MG63 (cell line): Measurements from ENCODE around the gene MICU1. TPM values are rescaled to one million over a fixed set of nuclear protein-coding genes. Genes with fewer than 3 reads are reported as not detected.
"Not testable (repeated sequence)": the region's sequence is repeated elsewhere in the genome, so short reads cannot be mapped to it uniquely, and the experiment has no call there.

ENCODE experiments used
- DNase-seq: peaks from one replicate; pipeline ENCODE4 v3.0.0-alpha.2; 2020
- H3K27me3 ChIP-seq: fragments of 250-450 bp; sonication (Bioruptor Pico); 2 replicates; pipeline ENCODE4 v1.5.1; 2020; ENCODE audit warnings: mild to moderate bottlenecking, moderate library complexity
- H3K36me3 ChIP-seq: fragments of 250-450 bp; sonication (Bioruptor Pico); 2 replicates; pipeline ENCODE4 v1.5.1; 2020; ENCODE audit warnings: mild to moderate bottlenecking, moderate library complexity
- H3K4me3 ChIP-seq: fragments of 250-450 bp; sonication (Bioruptor Pico); 2 replicates; pipeline ENCODE4 v1.5.1; 2020; ENCODE audit warnings: mild to moderate bottlenecking, moderate library complexity
- H3K9me3 ChIP-seq: fragments of 250-450 bp; sonication (Bioruptor Pico); 2 replicates; pipeline ENCODE4 v1.5.1; 2020; ENCODE audit warnings: mild to moderate bottlenecking, moderate library complexity
- total RNA-seq: library from RNA; depleted of rRNA; stranded (reverse); fragments of >200 nt; shearing (Covaris generic); gene quantifications from 2 replicates; pipeline ENCODE4 v1.2.3, GENCODE V29; 2014; ENCODE audit warnings: low replicate concordance

The MICU1 gene
- total RNA-seq, 1 experiment from 2014 or later: 35.1 TPM

DNA sequence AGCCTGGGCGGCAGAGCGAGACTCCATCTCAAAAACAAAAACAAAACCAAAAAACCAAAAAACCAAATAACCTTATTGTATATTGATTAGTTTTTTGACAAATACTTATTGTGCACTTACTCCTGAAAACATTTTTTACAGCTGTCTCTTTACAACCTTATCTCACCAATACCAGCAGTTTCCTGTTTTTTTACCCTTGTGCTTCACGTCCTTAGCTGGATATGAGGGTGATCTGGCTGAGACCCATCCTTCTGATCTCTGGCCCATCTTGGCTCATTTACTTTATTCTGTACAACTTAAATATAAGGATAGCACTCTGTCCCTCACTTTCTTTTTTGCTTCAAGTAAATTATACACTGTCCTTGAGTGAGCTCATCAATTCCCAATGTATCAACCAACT is 166.6 kb downstream of the MICU1 start:
- Histone ChIP-seq H3K4me3 (no peak overlapping the region), H3K36me3 (no peaks in the 10 kb centered on the region), H3K27me3 (no peaks in the 10 kb centered on the region), H3K9me3 (no peaks in the 10 kb centered on the region)
- no peak for DNase-seq

- no peak for DNase-seq
- Histone ChIP-seq H3K9me3 (no peaks in the 10 kb centered on the region), H3K36me3 (no peaks in the 10 kb centered on the region), H3K27me3 (no peaks in the 10 kb centered on the region), H3K4me3 (no peak overlapping the region)
Measured at GRCh38 chr10:72455889-72456595, 169.8 kb downstream of the MICU1 start.

DNA sequence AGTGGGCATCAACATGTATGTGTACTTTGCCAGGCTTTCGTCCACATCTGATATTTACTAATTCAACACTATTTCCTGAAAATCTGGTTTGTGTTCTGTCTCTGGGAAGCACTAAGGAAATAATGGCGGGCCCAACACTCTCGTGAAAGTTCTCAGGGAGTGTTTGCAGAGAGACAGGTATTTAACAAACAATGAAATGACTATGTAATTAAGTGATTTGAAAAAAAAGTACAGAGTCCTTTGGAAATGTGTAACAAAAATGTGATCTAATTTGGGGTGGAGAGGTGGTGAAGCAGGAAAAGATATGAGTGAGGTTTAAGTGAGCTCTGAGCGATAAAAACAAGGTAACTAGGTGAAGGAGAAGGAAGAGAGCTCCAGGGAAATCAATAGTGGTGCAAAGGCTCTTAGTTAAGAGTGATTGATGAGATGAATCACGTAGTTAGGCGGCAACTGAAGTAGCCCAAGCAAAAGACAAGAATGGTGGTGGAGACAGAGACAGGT is 175.9 kb downstream of the MICU1 start:
- DNase-seq: no peak
- Histone ChIP-seq H3K9me3 (no peaks in the 10 kb centered on the region), H3K27me3 (no peaks in the 10 kb centered on the region), H3K36me3 (no peaks in the 10 kb centered on the region), H3K4me3 (no peak overlapping the region)

DNA sequence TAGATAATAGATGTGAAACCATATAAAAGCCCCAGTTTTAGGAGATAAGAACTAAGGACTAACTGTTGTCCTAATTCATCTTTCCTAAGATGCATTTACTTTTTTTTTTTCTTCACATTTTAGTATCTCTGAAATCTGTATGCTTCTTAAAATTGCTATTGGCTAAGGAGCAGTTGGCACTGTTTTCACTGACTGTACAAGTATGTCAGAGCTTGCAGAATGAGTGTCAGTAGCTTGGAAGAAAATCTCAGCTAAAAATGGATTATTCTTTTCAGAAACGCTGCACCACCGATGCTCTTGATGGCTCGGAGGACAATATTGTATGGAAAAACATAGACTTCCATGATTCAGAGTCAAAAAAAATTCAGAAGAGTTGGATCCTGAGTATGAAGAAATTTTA is 180.0 kb downstream of the MICU1 start:
- no peaks in the 10 kb centered on the region for H3K36me3 ChIP-seq
- no peaks in the 10 kb centered on the region for H3K27me3 ChIP-seq
- H3K9me3 ChIP-seq: no peaks in the 10 kb centered on the region
- H3K4me3 ChIP-seq: no peak overlapping the region
- no peak for DNase-seq

- not testable (repeated sequence) for H3K9me3 ChIP-seq, H3K27me3 ChIP-seq, H3K4me3 ChIP-seq, H3K36me3 ChIP-seq, DNase-seq
Measured at GRCh38 chr10:72442969-72443368, 182.9 kb downstream of the MICU1 start.

- Histone ChIP-seq H3K9me3 (no peaks in the 10 kb centered on the region), H3K36me3 (no peaks in the 10 kb centered on the region), H3K27me3 (no peaks in the 10 kb centered on the region), H3K4me3 (no peak overlapping the region)
- DNase-seq: no peak
Measured at GRCh38 chr10:72435570-72435969, 190.3 kb downstream of the MICU1 start.

DNA sequence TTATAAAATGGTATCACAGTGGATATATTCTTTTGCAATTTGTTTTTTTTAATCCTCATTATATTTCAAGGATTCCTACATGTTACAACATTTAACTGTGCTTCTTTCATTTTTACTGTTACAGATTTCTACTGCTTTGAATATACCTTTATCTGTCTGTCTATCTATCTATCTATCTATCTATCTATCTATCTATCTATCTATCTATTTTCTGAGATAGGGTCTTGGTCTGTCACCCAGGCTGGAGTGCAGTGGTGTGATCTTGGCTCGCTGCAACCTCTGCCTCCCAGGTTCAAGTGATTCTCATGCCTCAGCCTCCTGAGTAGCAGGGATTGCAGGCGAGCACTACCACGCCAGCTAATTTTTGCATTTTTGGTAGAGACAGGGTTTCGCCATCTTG is 194.9 kb downstream of the MICU1 start:
- H3K4me3 ChIP-seq, H3K36me3 ChIP-seq, H3K9me3 ChIP-seq, H3K27me3 ChIP-seq, DNase-seq: not testable (repeated sequence)

- Histone ChIP-seq H3K4me3 (no peak overlapping the region), H3K27me3 (no peaks in the 10 kb centered on the region), H3K9me3 (no peaks in the 10 kb centered on the region), H3K36me3 (no peaks in the 10 kb centered on the region)
- no peak for DNase-seq
Measured at GRCh38 chr10:72429931-72430330, 195.9 kb downstream of the MICU1 start.

GRCh38 chr10:72426986-72427385 is 198.9 kb downstream of the MICU1 start:
- H3K27me3 ChIP-seq: no peaks in the 10 kb centered on the region
- DNase-seq: no peak

DNA sequence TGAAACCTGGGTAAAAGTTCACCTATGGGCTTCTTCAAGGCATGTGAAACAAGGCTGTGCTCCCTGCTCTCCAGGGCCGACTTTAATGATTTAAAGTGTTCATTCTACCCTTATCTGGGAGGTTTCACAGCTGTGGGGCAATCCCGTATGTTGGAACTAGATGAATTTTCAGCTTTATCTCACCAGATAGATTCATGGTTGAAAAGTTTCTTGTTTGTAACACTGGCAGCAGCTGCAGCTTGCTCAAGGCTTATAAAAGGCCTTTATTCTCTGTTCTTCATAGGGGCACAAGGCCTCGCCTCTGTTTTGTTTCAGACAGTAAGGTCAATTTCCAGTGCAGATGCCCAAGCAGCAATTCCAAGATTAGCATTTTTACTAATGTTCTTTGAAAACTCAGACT is 200.7 kb downstream of the MICU1 start:
- Histone ChIP-seq H3K36me3 (peaks cover 3% of the 10 kb centered on the region; the same call in 1 of the 2 replicates), H3K27me3 (no peaks in the 10 kb centered on the region), H3K4me3 (no peak overlapping the region), H3K9me3 (no peaks in the 10 kb centered on the region)
- no peak for DNase-seq

More at GRCh38 chr10:72426986-72427385, 198.9 kb downstream of the MICU1 start:
- Histone ChIP-seq H3K4me3 (no peak overlapping the region), H3K9me3 (no peaks in the 10 kb centered on the region), H3K36me3 (peaks cover under 1% of the 10 kb centered on the region; the same call in 1 of the 2 replicates)

- H3K9me3 ChIP-seq: no peaks in the 10 kb centered on the region
- peaks cover 3% of the 10 kb centered on the region; the same call in 1 of the 2 replicates for H3K36me3 ChIP-seq
- H3K27me3 ChIP-seq: no peaks in the 10 kb centered on the region
- no peak overlapping the region for H3K4me3 ChIP-seq
- no peak for DNase-seq
Measured at GRCh38 chr10:72424561-72424960, 201.3 kb downstream of the MICU1 start.

GRCh38 chr10:72423426-72423825 is 202.5 kb downstream of the MICU1 start:
- DNase-seq: no peak
- Histone ChIP-seq H3K36me3 (peaks cover 3% of the 10 kb centered on the region; the same call in 1 of the 2 replicates), H3K27me3 (no peaks in the 10 kb centered on the region), H3K9me3 (no peaks in the 10 kb centered on the region), H3K4me3 (no peak overlapping the region)

- Histone ChIP-seq H3K9me3 (no peaks in the 10 kb centered on the region), H3K4me3 (no peak overlapping the region), H3K36me3 (peaks cover 3% of the 10 kb centered on the region; the same call in 1 of the 2 replicates), H3K27me3 (no peaks in the 10 kb centered on the region)
- no peak for DNase-seq
Measured at GRCh38 chr10:72421885-72422540, 203.9 kb downstream of the MICU1 start.

DNA sequence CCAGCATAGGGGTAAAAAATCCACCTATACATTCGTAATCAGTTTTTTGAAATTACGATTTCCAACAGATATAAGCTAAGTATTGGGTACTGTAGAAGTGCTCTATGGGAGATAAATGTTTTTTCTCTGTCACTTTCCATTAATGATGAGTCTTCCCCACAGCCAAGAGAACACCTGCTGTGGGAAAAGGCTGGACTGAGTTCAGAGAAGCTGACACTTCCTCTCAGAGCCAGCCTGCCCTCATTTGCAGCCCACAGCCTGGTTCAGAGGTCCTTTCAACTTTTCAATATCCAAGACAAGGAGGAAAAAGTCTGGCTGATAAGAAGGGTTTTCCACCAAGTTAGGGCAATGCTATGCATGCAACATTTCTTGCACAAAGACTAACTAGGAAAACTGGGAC is 206.6 kb downstream of the MICU1 start:
- H3K9me3 ChIP-seq: no peaks in the 10 kb centered on the region
- H3K36me3 ChIP-seq: peaks cover 3% of the 10 kb centered on the region; the same call in 1 of the 2 replicates
- H3K27me3 ChIP-seq: no peaks in the 10 kb centered on the region
- H3K4me3 ChIP-seq: no peak overlapping the region
- no peak for DNase-seq

DNA sequence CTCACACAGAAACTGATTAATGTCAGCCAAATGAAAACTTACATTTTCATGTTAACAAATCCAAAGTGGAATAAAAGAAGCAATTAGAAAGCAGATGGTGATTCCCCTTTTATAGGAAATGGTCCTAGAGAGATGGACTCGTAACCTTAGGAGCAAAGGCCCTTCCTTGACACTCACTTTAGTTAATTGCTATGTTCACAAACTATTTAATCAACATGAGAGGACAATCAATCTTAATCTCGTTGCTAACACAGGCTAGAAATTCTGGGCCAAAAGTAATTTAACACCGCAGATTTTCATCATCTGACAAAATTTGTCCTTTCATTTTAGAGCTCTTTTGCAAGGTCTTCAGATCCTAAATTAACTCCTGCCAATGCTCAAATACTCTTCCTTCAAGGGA is 207.2 kb downstream of the MICU1 start:
- peaks cover 3% of the 10 kb centered on the region; the same call in 1 of the 2 replicates for H3K36me3 ChIP-seq
- H3K27me3 ChIP-seq: no peaks in the 10 kb centered on the region
- no peaks in the 10 kb centered on the region for H3K9me3 ChIP-seq
- no peak for DNase-seq
- H3K4me3 ChIP-seq: no peak overlapping the region

- Histone ChIP-seq H3K27me3 (no peaks in the 10 kb centered on the region), H3K9me3 (no peaks in the 10 kb centered on the region), H3K36me3 (peaks cover 3% of the 10 kb centered on the region; the same call in 1 of the 2 replicates), H3K4me3 (no peak overlapping the region)
- no peak for DNase-seq
Measured at GRCh38 chr10:72417971-72418370, 207.9 kb downstream of the MICU1 start.

GRCh38 chr10:72416661-72417060 is 209.2 kb downstream of the MICU1 start:
- Histone ChIP-seq H3K27me3 (no peaks in the 10 kb centered on the region), H3K36me3 (no peaks in the 10 kb centered on the region), H3K4me3 (no peak overlapping the region), H3K9me3 (no peaks in the 10 kb centered on the region)
- no peak for DNase-seq

- DNase-seq: no peak
- no peaks in the 10 kb centered on the region for H3K9me3 ChIP-seq
- no peak overlapping the region for H3K4me3 ChIP-seq
- H3K36me3 ChIP-seq: no peaks in the 10 kb centered on the region
- H3K27me3 ChIP-seq: no peaks in the 10 kb centered on the region
Measured at GRCh38 chr10:72414642-72415041, 211.2 kb downstream of the MICU1 start.
